SKM-1 treated with dmso at 0.1 percent for 144 hours (cell line): Measurements from ENCODE around the gene KIF12.
"Not testable (repeated sequence)": the region's sequence is repeated elsewhere in the genome, so short reads cannot be mapped to it uniquely, and the experiment has no call there.

Experiments used
- DNase-seq: peaks from one replicate; lab custom pipeline; 2025; ENCODE audit not compliant: unreplicated experiment; lab: John Stamatoyannopoulos, UW

The KIF12 gene

GRCh38 chr9:114049441-114050225 is 49.5 kb downstream of the KIF12 start:
- no peak for DNase-seq

- no peak for DNase-seq
Measured at GRCh38 chr9:114048533-114049415, 50.3 kb downstream of the KIF12 start.

- peak; percentile 1 for DNase-seq
Measured at GRCh38 chr9:114047717-114048116, 51.4 kb downstream of the KIF12 start.

GRCh38 chr9:114046875-114047274 is 52.2 kb downstream of the KIF12 start:
- DNase-seq: no peak

- DNase-seq: no peak
Measured at GRCh38 chr9:114046237-114046755, 52.8 kb downstream of the KIF12 start.

GRCh38 chr9:114043660-114044059 is 55.4 kb downstream of the KIF12 start:
- not testable (repeated sequence) for DNase-seq
